GM12878 (cell line): ENCODE measurements around the gene CFLAR. TPM values are rescaled to one million over a fixed set of nuclear protein-coding genes. Genes with fewer than 3 reads are reported as not detected.

Experiments used
- ATAC-seq: fragments of 200-7000 bp; cut with Tn5 transposase; 3 replicates; pipeline ENCODE4 v1.9.1; 2020; ENCODE audit warnings: mild to moderate bottlenecking, moderate library complexity
- BruUV-seq: library from RNA; stranded (reverse); fragments of 400-500 nt; replicated peaks from 2 replicates; lab custom pipeline; 2021; lab: Mats Ljungman, UMichigan
- CTCF ChIA-PET: fragments of 300-600 bp; sonication (Branson Sonifier 250); formaldehyde crosslinking; extraction: SDS; loops from one replicate; lab custom pipeline; 2021; ENCODE audit warnings: inconsistent platforms; lab: Yijun Ruan, JAX
- POLR2A ChIA-PET: fragments of 350-600 bp; formaldehyde crosslinking; extraction: SDS; loops from one replicate; lab custom pipeline; 2021; ENCODE audit warnings: inconsistent platforms; lab: Charles Lee
- RAD21 ChIA-PET: fragments of 300-600 bp; sonication (Branson Sonifier 250); formaldehyde crosslinking; loops from one replicate; lab custom pipeline; 2023; ENCODE audit warnings: antibody characterized with exemption; ENCODE audit not compliant: unreplicated experiment; lab: Charles Lee
- SMC1A ChIA-PET: fragments of 300-600 bp; sonication (Branson Sonifier 250); formaldehyde crosslinking; loops from one replicate; lab custom pipeline; 2023; ENCODE audit not compliant: unreplicated experiment, uncharacterized antibody; lab: Charles Lee
- DNase-seq: peaks from one replicate; pipeline ENCODE4 v3.0.0-alpha.2; 2011; ENCODE audit warnings: low read depth, low spot score
- FAIRE-seq: peaks from 3 replicates; lab custom pipeline; 2011; peaks lifted over from hg19 to GRCh38; lab: Jason Lieb, UNC
- H2AFZ ChIP-seq: 2 replicates; pipeline ENCODE4 v1.6.0; 2011; ENCODE audit warnings: low read depth, low read length, control low read depth; ENCODE audit not compliant: control insufficient read depth
- H3K27ac ChIP-seq: 2 replicates; pipeline ENCODE4 v1.5.1; 2011; ENCODE audit warnings: control low read depth; ENCODE audit not compliant: control insufficient read depth, insufficient read depth
- H3K27me3 ChIP-seq, 2 experiments: replicated peaks in 1 of 2; 2 replicates each; pipeline versions ENCODE4 v1.6.0 to v1.6.1; 2011; ENCODE audit warnings: low read length in 1 of 2; ENCODE audit not compliant: control insufficient read depth in 2 of 2, insufficient read depth in 2 of 2
- H3K36me3 ChIP-seq, 2 experiments: 2 replicates each; pipeline ENCODE4 v1.5.1; 2011; ENCODE audit warnings: low read length in 1 of 2; ENCODE audit not compliant: control insufficient read depth in 2 of 2, insufficient read depth in 2 of 2
- H3K4me1 ChIP-seq: 2 replicates; pipeline ENCODE4 v1.6.1; 2011; ENCODE audit warnings: mild to moderate bottlenecking, low read length, moderate library complexity, mixed read lengths; ENCODE audit not compliant: control insufficient read depth, insufficient read depth
- H3K4me2 ChIP-seq: 2 replicates; pipeline ENCODE4 v1.6.0; 2011; ENCODE audit warnings: control low read depth; ENCODE audit not compliant: control insufficient read depth, insufficient read depth
- H3K4me3 ChIP-seq: fragments of 200-600 bp; sonication (generic); 2 replicates; pipeline ENCODE4 v1.5.1; 2016
- H3K79me2 ChIP-seq: 2 replicates; pipeline ENCODE4 v1.6.0; 2011; ENCODE audit warnings: low read length; ENCODE audit not compliant: control insufficient read depth, insufficient read depth
- H3K9ac ChIP-seq: 2 replicates; pipeline ENCODE4 v1.8.0; 2011; ENCODE audit warnings: low read length, control low read depth, mixed read lengths; ENCODE audit not compliant: control insufficient read depth, insufficient read depth
- H3K9me3 ChIP-seq: replicated peaks from 3 replicates; pipeline ENCODE4 v1.5.1; 2011; ENCODE audit warnings: mild to moderate bottlenecking, low read length; ENCODE audit not compliant: control insufficient read depth, insufficient read depth
- H4K20me1 ChIP-seq: 2 replicates; pipeline ENCODE4 v1.6.0; 2011; ENCODE audit not compliant: control insufficient read depth, insufficient read depth
- ATF3 ChIP-seq: IDR thresholded peaks from 2 replicates; pipeline ENCODE4 v1.6.1; 2011; ENCODE audit warnings: low read depth, mild to moderate bottlenecking, low read length, moderate library complexity, borderline replicate concordance; ENCODE audit errors: extremely low read depth
- BCL11A ChIP-seq: IDR thresholded peaks from 2 replicates; pipeline ENCODE4 v1.6.1; 2011; ENCODE audit warnings: low read depth, low read length
- GABPA ChIP-seq: IDR thresholded peaks from 2 replicates; pipeline ENCODE4 v1.6.1; 2014; ENCODE audit warnings: antibody characterized with exemption, low read depth, mild to moderate bottlenecking, inconsistent platforms
- IKZF1 ChIP-seq: fragments of 450-650 bp; conservative IDR thresholded peaks from 2 replicates; pipeline ENCODE4 v1.6.1; 2017; ENCODE audit warnings: antibody characterized with exemption, mild to moderate bottlenecking
- KAT2A ChIP-seq: conservative IDR thresholded peaks from 2 replicates; pipeline ENCODE4 v1.6.1; 2011; ENCODE audit warnings: low read depth, low read length; ENCODE audit not compliant: control insufficient read depth
- MAX ChIP-seq: IDR thresholded peaks from 2 replicates; pipeline ENCODE4 v1.6.1; 2012; ENCODE audit warnings: low read depth, low read length, improper control_type of control experiment
- MYB ChIP-seq: fragments of 150-350 bp; IDR thresholded peaks from 2 replicates; pipeline ENCODE4 v1.6.1; 2014; ENCODE audit warnings: mild to moderate bottlenecking, low read depth, low read length, borderline replicate concordance
- NBN ChIP-seq: fragments of 450-650 bp; IDR thresholded peaks from 2 replicates; pipeline ENCODE4 v1.6.1; 2016
- RAD21 ChIP-seq: IDR thresholded peaks from 2 replicates; pipeline ENCODE4 v1.6.1; 2011; ENCODE audit warnings: mild to moderate bottlenecking, low read depth, low read length, moderate library complexity; ENCODE audit not compliant: insufficient read depth
- RAD51 ChIP-seq: fragments of 450-650 bp; IDR thresholded peaks from 2 replicates; pipeline ENCODE4 v1.6.1; 2016; ENCODE audit warnings: moderate library complexity, mild to moderate bottlenecking, inconsistent platforms
- RCOR1 ChIP-seq: conservative IDR thresholded peaks from 2 replicates; pipeline ENCODE4 v1.6.1; 2012; ENCODE audit warnings: low read depth, low read length, improper control_type of control experiment
- RELA ChIP-seq: fragments of 450-650 bp; IDR thresholded peaks from 2 replicates; pipeline ENCODE4 v1.8.0; 2014; ENCODE audit warnings: borderline replicate concordance; ENCODE audit not compliant: partially characterized antibody
- RUNX3 ChIP-seq: IDR thresholded peaks from 2 replicates; pipeline ENCODE4 v1.6.1; 2012; ENCODE audit warnings: low read length, inconsistent platforms
- SIX5 ChIP-seq: IDR thresholded peaks from 2 replicates; pipeline ENCODE4 v1.6.1; 2011; ENCODE audit warnings: mild to moderate bottlenecking, low read depth, low read length, moderate library complexity; ENCODE audit not compliant: severe bottlenecking
- SKIL ChIP-seq: fragments of 450-650 bp; IDR thresholded peaks from 2 replicates; pipeline ENCODE4 v1.6.1; 2017; ENCODE audit warnings: mild to moderate bottlenecking, low read depth, inconsistent platforms; ENCODE audit not compliant: poor library complexity, severe bottlenecking
- SMAD1 ChIP-seq: fragments of 450-650 bp; IDR thresholded peaks from 2 replicates; pipeline ENCODE4 v1.6.1; 2018; ENCODE audit warnings: mild to moderate bottlenecking, low read depth; ENCODE audit not compliant: partially characterized antibody
- SPI1 ChIP-seq: IDR thresholded peaks from 2 replicates; pipeline ENCODE4 v1.6.1; 2011; ENCODE audit warnings: low read depth, mild to moderate bottlenecking, low read length, moderate library complexity, borderline replicate concordance; ENCODE audit not compliant: insufficient read depth
- TCF3 ChIP-seq: IDR thresholded peaks from 2 replicates; pipeline ENCODE4 v1.6.1; 2012; ENCODE audit warnings: low read depth, mild to moderate bottlenecking, low read length, borderline replicate concordance; ENCODE audit not compliant: insufficient read depth
- ZNF622 ChIP-seq: fragments of 450-650 bp; IDR thresholded peaks from 2 replicates; pipeline ENCODE4 v1.6.1; 2017; ENCODE audit warnings: mild to moderate bottlenecking, inconsistent platforms
- WGBS: methylation state at CpG from one replicate; pipeline ENCODE4 v1.1.6; 2016; ENCODE audit warnings: low lambda C conversion rate; ENCODE audit not compliant: insufficient replicate concordance, insufficient coverage; ENCODE audit errors: missing lambda C conversion rate; 5-methylcytosine and 5-hydroxymethylcytosine counted together
- in situ Hi-C: fragments of 300-500 bp; cut with MboI; formaldehyde crosslinking; loops from 9 replicates; pipeline ENCODE4 v1.14.3; 2018; ENCODE audit warnings: mixed read lengths
- intact Hi-C: fragments of 100-400 bp; cut with micrococcal nuclease; formaldehyde crosslinking; loops from one replicate; pipeline ENCODE4 v1.14.2; 2022; ENCODE audit not compliant: unreplicated experiment
- polyA plus RNA-seq, 11 experiments: library from polyadenylated mRNA; depleted of rRNA in 4 of 11; unstranded in 6 of 11; stranded (reverse) in 5 of 11; fragments of >200 nt; fragmentation: Nextera tagmentation in 4 of 11; fragmentation: Illumina TruSeq in 1 of 11; extraction: Ambion mirVana in 4 of 11; extraction: Trizol in 1 of 11; gene quantifications; 1 replicate in 1 of 11; 2 replicates in 10 of 11; pipeline versions ENCODE4 v1.2.1 to v1.2.3, GENCODE V29; 2011 to 2016; ENCODE audit warnings: inconsistent platforms in 2 of 11, missing spikeins in 2 of 11, low read depth in 1 of 11
- total RNA-seq, 4 experiments: library from RNA; depleted of rRNA in 3 of 4; stranded (reverse); fragments of >200 nt in 3 of 4; fragmentation: Illumina TruSeq in 1 of 4; extraction: Trizol in 1 of 4; gene quantifications; 2 replicates each; pipeline versions ENCODE4 v1.2.1 to v1.2.3, GENCODE V29; 2013 to 2021

Gene CFLAR
- total and polyA plus RNA-seq, 10 of the 15 experiments (the other 5 are each of a cell fraction or from before 2014, with no cell fraction given) = 80.6 to 181 (median 101) TPM

- POLR2A ChIA-PET = interaction anchor here (0.6 to 3.2 kb wide), 20 partner anchors 10 to 276 kb away, joined by 3 to 39 read pairs (median 6); partner anchors contain the start of genes CASP10 and CFLAR
- H3K27ac ChIP-seq = peak overlapping the region; percentile 35
- H4K20me1 ChIP-seq = no peaks in the 10 kb centered on the region
- no peaks in the 10 kb centered on the region for H3K27me3 ChIP-seq
- no peak overlapping the region for H3K4me3 ChIP-seq
- in situ Hi-C loops (no loop called here), intact Hi-C loops (loop anchor here (1.0 to 5.0 kb wide), 3 partner anchors 40 to 256 kb away; partner anchors contain the start of genes HYCC2 and NDUFB3)
- peak overlapping the region; percentile 8; the same call in 1 of the 2 replicates for H2AFZ ChIP-seq
- CTCF ChIA-PET = interaction anchor here (0.7 to 3.8 kb wide), 41 partner anchors 10 to 445 kb away, joined by 3 to 54 read pairs (median 6); partner anchors contain the start of genes CASP10, CFLAR, HYCC2 and NDUFB3
- peak overlapping the region; percentile 50; the same call in 1 of the 2 replicates for H3K4me2 ChIP-seq
- DNase-seq (peak; percentile 77), FAIRE-seq (peak; percentile 70), ATAC-seq (peak; percentile 98)
- SMC1A ChIA-PET = interaction anchor here (0.7 to 4.7 kb wide), 37 partner anchors 8 to 271 kb away, joined by 3 to 63 read pairs (median 5); partner anchors contain the start of genes CASP10, CFLAR, HYCC2 and NDUFB3
- TSS peak; percentile 11 for BruUV-seq
- H3K9me3 ChIP-seq = no peaks in the 10 kb centered on the region
- peaks cover 2% of the 10 kb centered on the region; the same call in 1 of the 2 replicates for H3K79me2 ChIP-seq
- peaks cover 14% of the 10 kb centered on the region for H3K4me1 ChIP-seq
- WGBS = 70% methylated on average over 5 of the region's 5 CpGs
- no peak overlapping the region for H3K9ac ChIP-seq
- peaks cover 9 to 34% of the 10 kb centered on the region in 2 experiments for H3K36me3 ChIP-seq
- RAD21 ChIA-PET = interaction anchor here (0.6 to 3.8 kb wide), 22 partner anchors 10 to 445 kb away, joined by 3 to 71 read pairs (median 6); partner anchors contain the start of genes CASP10, CFLAR, NDUFB3 and ORC2
- TF ChIP-seq KAT2A (no peak), RCOR1 (no peak), SPI1 (peak; percentile 96), MAX (no peak), ZNF622 (no peak), ATF3 (peak; percentile 51; the same call in 1 of the 2 replicates), BCL11A (peak; percentile 49; the same call in 1 of the 2 replicates), IKZF1 (peak; percentile 97), SIX5 (no peak), NBN (peak; percentile 71; the same call in 1 of the 2 replicates), RELA (peak; percentile 82), RAD21 (peak; percentile 77), RAD51 (peak; percentile 97), SMAD1 (no peak), TCF3 (peak; percentile 78; the same call in 1 of the 2 replicates), SKIL (peak; percentile 80), MYB (no peak), RUNX3 (peak; percentile 75), GABPA (no peak)
Observed at GRCh38 chr2:201158111-201158929, 42.4 kb downstream of the CFLAR start.
